SKM-1 (cell line): ENCODE measurements around the gene PAIP2B.
"Not testable (repeated sequence)": the region's sequence is repeated elsewhere in the genome, so short reads cannot be mapped to it uniquely, and the experiment has no call there.

Experiments
- DNase-seq: peaks from one replicate; lab custom pipeline; 2025; ENCODE audit not compliant: unreplicated experiment; lab: John Stamatoyannopoulos, UW

PAIP2B gene

GRCh38 chr2:71226965-71227560, at the start of gene PAIP2B:
Gene PAIP2B, minus strand, starts transcription at chr2:71227103. Its CDS starts 24,514 bp downstream, at chr2:71202589.
- peak; percentile 98 for DNase-seq

- no peak for DNase-seq
Measured at GRCh38 chr2:71275939-71276310, 49.0 kb upstream of the PAIP2B start.

DNA sequence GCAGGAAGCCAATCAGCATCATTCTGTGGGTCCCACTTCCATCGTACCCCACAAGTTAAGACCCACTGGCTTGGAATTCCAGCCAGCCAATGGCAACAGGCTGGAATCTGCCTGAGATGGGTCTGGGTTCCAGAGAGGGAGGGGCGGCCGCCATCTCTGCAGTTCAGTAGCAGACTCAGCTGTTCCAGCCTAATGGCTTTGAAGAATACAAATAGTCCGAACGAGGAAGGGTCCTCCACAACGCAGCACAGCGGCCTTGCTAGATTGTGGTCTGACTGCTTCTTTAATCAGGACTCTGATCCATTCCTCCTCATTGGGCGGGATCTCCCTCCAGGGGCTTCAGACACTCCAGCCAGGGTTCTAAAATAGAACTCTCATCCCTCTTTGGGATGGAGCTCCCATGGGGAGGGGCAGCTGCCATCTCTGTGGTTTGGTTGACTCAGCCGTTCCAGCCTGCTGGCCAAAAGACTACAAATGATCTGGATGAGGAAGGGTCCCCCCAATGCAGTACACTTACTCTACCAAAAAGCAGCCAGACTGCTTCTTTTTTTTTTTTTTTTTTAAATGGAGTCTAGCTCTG, 42.7 kb upstream of the PAIP2B start:
- DNase-seq: no peak

- no peak for DNase-seq
Measured at GRCh38 chr2:71263386-71263785, 36.5 kb upstream of the PAIP2B start.

DNA sequence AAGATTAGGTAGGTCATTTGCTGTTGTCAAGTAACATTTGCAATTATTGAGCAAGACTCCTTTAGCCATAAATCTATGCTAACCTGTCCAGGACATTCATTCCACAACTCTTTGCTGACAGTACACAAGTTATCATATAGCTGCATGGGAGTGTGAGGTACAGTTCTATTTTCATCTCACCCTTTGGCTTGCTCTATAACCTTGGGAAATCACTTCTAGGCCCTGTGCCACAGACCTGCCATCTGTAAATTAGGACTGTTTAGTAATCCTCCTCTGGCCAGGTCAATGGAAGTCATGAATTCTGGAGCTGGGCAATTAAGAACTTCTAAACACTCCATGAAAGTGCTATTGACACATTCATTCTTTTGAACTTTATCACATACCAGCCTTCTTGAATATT, 34.6 kb upstream of the PAIP2B start:
- DNase-seq: no peak

DNA sequence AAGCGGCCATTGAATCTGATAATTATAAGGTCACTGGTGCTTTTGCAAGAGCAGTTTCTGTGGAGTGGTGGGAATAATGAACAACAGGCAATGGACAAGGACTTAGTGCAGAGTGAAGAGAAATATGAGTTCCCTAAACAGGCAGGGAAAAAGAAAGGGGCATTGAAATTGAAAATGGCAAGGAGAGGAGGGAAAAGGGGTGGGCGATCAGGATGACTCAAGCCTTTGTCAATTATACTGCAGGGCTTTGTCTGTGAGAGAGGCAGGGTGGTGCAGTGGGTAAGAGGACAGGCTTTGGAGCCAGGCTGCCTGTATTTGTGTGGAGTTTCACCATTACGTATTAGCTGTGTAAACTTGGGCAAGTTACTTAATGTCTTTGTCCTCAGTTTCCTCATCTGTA, 29.5 kb upstream of the PAIP2B start:
- no peak for DNase-seq

DNA sequence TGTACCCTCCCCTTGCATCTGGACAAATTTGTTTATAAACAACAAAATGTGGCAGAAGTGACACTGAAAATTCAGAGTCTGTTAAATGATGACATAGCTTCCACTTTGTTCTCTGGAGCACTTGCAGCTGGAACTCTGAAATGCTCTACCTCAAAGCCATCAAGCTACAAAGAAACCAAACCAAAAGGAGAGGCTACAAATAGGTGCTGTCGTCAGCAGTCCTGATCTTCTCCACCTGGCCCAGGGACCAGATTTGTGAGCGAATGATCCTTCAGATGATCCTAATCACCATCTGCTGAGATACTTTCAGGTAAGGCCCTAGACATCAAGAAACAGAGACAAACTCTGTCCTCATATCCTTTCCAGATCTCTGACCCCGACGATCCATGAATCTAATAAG, 27.9 kb upstream of the PAIP2B start:
- DNase-seq: no peak

- no peak for DNase-seq
Measured at GRCh38 chr2:71254078-71254477, 27.2 kb upstream of the PAIP2B start.

- DNase-seq: no peak
Measured at GRCh38 chr2:71253476-71253875, 26.6 kb upstream of the PAIP2B start.

DNA sequence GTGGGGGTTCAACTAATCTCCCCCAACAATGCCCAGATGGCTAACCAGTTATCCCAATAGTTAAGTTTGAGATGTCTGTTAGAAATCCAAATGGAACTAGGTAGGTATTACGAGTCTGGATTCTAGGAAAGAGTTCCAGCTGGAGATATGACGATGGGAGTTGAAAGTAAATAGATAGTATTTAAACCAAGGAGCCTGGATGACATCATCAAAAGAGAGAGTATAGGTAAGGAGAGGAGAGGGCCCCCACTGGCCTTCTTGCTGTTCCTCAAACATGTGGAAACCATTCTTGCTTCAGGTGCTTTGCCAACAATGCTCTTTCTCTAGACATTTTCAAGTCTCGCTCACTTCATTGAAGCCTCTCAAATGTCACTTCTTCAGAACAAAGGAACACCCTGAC, 26.0 kb upstream of the PAIP2B start:
- DNase-seq: no peak

DNA sequence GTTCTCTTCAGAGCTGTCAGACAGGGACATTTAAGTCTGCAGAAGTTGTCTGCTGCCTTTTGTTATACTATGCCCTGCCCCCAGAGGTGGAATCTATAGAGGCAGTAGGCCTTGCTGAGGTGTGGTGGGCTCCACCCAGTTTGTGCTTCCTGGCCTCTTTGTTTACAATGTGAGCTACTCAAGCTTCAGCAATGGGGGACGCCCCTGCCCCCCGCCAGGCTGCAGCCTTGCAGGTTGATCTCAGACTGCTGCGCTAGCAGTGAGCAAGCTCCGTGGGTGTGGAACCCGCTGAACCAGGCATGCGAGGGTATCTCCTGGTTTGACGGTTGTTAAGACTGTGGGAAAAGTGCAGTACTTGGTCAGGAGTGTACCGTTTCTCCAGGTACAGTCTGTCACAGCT, 24.0 kb upstream of the PAIP2B start:
- DNase-seq: no peak

- no peak for DNase-seq
Measured at GRCh38 chr2:71244302-71244660, 17.4 kb upstream of the PAIP2B start.

- DNase-seq: no peak
Measured at GRCh38 chr2:71243634-71244301, 16.9 kb upstream of the PAIP2B start.

DNA sequence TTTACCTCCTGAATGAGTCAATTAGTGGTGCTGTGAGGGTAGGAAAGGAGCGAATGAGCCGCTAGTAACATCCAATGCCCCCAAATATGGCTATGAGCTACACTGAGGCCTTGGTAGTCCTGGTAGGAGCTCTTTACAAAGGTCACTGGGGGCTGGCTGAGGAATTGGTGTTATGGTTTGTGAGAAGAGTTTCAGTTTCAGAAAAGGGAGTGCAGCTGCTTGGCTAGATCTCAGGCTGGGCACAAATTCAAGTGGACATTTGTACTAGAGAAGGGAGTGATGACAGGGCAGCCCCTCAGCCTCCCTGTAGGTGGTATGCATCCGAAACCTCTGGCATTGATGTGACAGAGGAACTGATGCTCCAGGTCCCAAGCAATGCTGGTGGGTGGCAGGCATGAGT, 13.9 kb upstream of the PAIP2B start:
- DNase-seq: no peak

DNA sequence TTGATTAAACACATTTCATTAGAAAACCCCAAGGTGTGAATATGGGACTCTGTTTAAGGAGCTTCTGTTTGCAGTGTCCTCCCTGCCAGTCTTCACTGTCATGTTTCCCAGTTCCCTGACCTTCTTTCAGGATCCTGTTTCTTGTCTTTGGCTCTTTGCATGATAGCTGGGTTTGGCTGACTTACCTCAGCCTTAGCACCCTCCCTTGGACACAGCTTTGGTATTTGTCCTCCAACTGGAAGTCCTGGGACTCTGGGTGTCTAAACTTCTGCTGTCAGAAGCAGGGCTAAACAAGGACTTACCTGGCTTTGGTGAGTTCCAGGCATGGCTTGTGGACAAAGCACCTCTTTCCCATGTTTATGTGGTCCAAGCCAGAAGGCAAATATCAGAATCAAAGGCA, 11.2 kb upstream of the PAIP2B start:
- DNase-seq: no peak

DNA sequence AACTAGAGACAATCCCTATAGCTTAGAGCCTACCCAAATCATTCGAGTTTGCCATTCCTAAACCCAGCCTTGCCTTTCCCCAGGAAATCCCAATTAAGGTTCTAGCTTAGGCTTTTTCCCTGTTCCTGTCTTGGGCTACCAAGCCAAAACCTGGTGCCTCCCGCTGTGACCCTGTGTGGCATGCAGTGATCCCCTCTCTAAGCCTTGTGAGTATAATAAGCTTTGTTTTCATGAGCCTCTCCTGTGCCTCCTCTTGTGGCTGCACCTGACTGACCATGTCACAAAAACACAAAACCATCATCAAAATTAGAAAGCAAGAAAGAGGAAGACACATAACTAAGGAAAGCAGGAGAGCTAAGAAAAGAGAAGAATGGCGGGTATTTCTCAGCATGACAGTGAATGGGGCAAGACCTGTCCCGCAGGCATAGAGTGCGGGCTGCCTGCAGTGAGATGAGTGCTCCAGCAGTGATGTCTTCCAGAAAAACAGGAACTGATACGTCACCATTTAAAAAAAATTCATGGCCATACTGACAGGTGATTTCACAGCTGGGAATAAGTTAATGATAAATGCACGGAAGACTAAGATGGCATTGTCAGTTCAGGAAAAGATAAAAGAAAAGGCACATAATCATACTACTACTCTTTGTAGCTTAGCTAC, 9.2 kb upstream of the PAIP2B start:
- DNase-seq: peak; percentile 81

DNA sequence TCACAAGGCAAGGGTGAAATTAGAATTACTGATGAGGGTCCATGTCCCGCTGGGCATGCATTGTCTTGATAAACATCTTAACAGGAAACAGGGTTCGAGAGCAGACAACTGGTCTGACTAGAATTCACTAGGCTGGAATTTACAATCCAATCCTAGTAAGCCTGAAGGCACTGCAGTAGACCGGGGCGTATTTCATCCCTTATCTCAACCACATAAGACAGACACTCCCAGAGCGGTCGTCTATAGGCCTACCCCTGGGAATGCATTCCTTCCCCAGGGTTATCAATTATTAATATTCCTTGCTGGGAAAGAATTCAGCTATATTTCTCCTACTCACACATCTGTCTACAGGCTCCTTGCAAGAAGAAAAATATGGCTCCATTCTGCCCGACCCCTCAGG, 6.2 kb upstream of the PAIP2B start:
- not testable (repeated sequence) for DNase-seq

- no peak for DNase-seq
Measured at GRCh38 chr2:71226096-71226964, 573 bp downstream of the PAIP2B start.

- DNase-seq: no peak
Measured at GRCh38 chr2:71224935-71225334, 2.0 kb downstream of the PAIP2B start.

- DNase-seq: no peak
Measured at GRCh38 chr2:71224457-71224856, 2.4 kb downstream of the PAIP2B start.

GRCh38 chr2:71223767-71224333, 3.1 kb downstream of the PAIP2B start:
- peak; percentile 40 for DNase-seq
